Measurements from ENCODE around the gene OR5D13. TPM values are rescaled to one million over a fixed set of nuclear protein-coding genes. Genes with fewer than 3 reads are reported as not detected.

Gene OR5D13
- total RNA-seq, 2 donors from 2014 or later = not detected

DNA sequence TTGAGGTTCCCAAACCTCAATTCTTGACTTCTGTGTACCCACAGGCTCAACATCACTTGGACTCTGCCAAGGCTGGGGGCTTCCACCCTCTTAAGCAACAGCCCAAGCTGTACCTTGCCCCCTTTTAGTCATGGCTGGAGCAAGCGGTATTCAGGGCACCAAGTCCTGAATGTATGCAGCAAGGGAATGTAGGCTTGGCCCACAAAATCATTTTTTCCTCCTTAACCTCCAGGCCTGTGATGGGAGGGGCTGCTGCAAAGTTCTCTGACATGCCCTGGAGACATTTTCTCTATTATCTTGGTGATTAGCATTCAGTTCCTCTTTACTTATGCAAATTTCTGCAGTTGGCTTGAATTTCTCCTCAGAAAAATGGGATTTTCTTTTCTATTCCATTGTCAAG lies 33.0 kb downstream of the OR5D13 start:
- Histone ChIP-seq H3K36me3 (no peaks in the 10 kb centered on the region), H3K27ac (no peak overlapping the region), H3K4me3 (no peak overlapping the region), H3K4me1 (no peaks in the 10 kb centered on the region), H3K9me3 (no peaks in the 10 kb centered on the region), H3K27me3 (no peaks in the 10 kb centered on the region)
- DNase-seq (ENCODE audit: low spot score) = no peak
- TF ChIP-seq, protein P1, sequence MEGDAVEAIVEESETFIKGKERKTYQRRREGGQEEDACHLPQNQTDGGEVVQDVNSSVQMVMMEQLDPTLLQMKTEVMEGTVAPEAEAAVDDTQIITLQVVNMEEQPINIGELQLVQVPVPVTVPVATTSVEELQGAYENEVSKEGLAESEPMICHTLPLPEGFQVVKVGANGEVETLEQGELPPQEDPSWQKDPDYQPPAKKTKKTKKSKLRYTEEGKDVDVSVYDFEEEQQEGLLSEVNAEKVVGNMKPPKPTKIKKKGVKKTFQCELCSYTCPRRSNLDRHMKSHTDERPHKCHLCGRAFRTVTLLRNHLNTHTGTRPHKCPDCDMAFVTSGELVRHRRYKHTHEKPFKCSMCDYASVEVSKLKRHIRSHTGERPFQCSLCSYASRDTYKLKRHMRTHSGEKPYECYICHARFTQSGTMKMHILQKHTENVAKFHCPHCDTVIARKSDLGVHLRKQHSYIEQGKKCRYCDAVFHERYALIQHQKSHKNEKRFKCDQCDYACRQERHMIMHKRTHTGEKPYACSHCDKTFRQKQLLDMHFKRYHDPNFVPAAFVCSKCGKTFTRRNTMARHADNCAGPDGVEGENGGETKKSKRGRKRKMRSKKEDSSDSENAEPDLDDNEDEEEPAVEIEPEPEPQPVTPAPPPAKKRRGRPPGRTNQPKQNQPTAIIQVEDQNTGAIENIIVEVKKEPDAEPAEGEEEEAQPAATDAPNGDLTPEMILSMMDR (IDR thresholded peaks at IDR 0.05) = no peak

DNA sequence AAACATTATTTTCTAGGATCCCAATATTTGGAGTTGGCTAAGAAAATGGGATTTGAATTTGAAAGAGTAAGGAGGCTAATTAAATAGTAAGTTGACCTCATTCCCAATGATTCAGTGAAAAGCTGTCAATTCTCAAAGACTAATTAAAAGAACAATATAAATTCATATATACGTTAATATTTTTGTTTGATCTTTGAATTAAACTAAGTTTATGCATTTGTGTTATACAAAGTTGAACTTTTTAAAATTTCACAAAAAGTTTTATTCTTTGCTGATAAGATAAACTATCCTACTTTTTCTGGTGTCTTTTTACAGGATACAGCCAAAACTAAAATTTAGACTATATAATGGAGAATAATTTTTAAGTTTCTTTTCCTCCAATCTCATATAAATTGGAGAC lies 37.8 kb downstream of the OR5D13 start, which contains the start of gene OR5L1:
Gene OR5L1, plus strand, starts transcription at position 301 of the 400 bp plus-strand sequence. CDS start 100 bp downstream, outside the sequence.
- H3K4me1 ChIP-seq = no peaks in the 10 kb centered on the region
- H3K27ac ChIP-seq = no peak within 1 kb of the TSS
- TF ChIP-seq, protein P1 (IDR thresholded peaks at IDR 0.05) = no peak
- H3K4me3 ChIP-seq = no peak within 1 kb of the TSS
- no peak for DNase-seq (ENCODE audit: low spot score)
- H3K9me3 ChIP-seq = no peaks in the 10 kb centered on the region
- no peaks in the 10 kb centered on the region for H3K36me3 ChIP-seq
- H3K27me3 ChIP-seq = no peaks in the 10 kb centered on the region

DNA sequence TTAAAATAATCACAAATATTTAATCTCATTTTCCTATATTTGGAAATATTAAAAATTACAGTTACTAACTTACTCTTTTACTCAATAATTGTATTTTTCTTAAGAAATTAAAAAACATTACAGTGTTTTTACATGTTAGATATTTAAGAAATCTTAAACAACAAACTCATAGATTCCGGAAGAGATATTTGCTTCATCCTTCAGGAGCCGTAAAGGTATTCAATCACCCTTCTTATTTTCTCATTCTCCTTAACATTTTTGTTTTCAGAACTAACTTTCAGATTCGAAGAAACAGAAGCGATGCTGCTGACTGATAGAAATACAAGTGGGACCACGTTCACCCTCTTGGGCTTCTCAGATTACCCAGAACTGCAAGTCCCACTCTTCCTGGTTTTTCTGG lies 46.1 kb downstream of the OR5D13 start, which contains the start of gene OR5D18:
Gene OR5D18, plus strand, starts transcription at position 301 of the 400 bp plus-strand sequence. Its CDS starts 0 bp downstream, at position 301.
- TF ChIP-seq, protein P1 (IDR thresholded peaks at IDR 0.05) = no peak
- Histone ChIP-seq H3K4me3 (no peak within 1 kb of the TSS), H3K27ac (no peak within 1 kb of the TSS), H3K4me1 (no peaks in the 10 kb centered on the region), H3K9me3 (no peaks in the 10 kb centered on the region), H3K27me3 (no peaks in the 10 kb centered on the region), H3K36me3 (no peaks in the 10 kb centered on the region)
- no peak for DNase-seq (ENCODE audit: low spot score)

Other genes with a start within 250 kb of the OR5D13 start
- gene OR4C15, start 219.0 kb upstream of the OR5D13 start, total RNA-seq = not detected
- gene OR4C16, start 201.3 kb upstream of the OR5D13 start, total RNA-seq = not detected
- not detected for gene OR4C11, start 165.8 kb upstream of the OR5D13 start, total RNA-seq
- not detected for gene OR4P4, start 138.3 kb upstream of the OR5D13 start, total RNA-seq
- gene OR4S2, start 125.1 kb upstream of the OR5D13 start, total RNA-seq = not detected
- gene OR4C6, start 111.2 kb upstream of the OR5D13 start, total RNA-seq = not detected
- gene OR5D14, start 22.1 kb downstream of the OR5D13 start, total RNA-seq = not detected
- not detected for gene OR5L1, start 37.9 kb downstream of the OR5D13 start, total RNA-seq
- gene OR5D18, start 46.2 kb downstream of the OR5D13 start, total RNA-seq = not detected
- not detected for gene OR5L2, start 53.8 kb downstream of the OR5D13 start, total RNA-seq
- gene OR5D16, start 65.3 kb downstream of the OR5D13 start, total RNA-seq = not detected
- not detected for gene TRIM51, start 109.9 kb downstream of the OR5D13 start, total RNA-seq
- not detected for gene OR5W2, start 141.1 kb downstream of the OR5D13 start, total RNA-seq
- not detected for gene OR5I1, start 163.0 kb downstream of the OR5D13 start, total RNA-seq
- not detected for gene OR10AG1, start 196.5 kb downstream of the OR5D13 start, total RNA-seq
- gene OR5F1, start 221.2 kb downstream of the OR5D13 start, total RNA-seq = not detected